Endothelial cell (in vitro differentiated cells): ENCODE results near the gene MC2R. TPM values are rescaled to one million over a fixed set of nuclear protein-coding genes. Genes with fewer than 3 reads are reported as not detected.

Experiments used
- DNase-seq: peaks from one replicate; pipeline ENCODE4 v3.0.0; 2021; ENCODE audit warnings: low spot score
- H3K27ac Mint-ChIP-seq: one replicate; pipeline ENCODE4 v1.8.0; 2021; ENCODE audit warnings: mixed read lengths, inconsistent platforms; ENCODE audit not compliant: unreplicated experiment
- H3K27me3 Mint-ChIP-seq: one replicate; pipeline ENCODE4 v1.8.0; 2021; ENCODE audit warnings: mild to moderate bottlenecking, moderate library complexity, mixed read lengths, inconsistent platforms; ENCODE audit not compliant: unreplicated experiment
- H3K36me3 Mint-ChIP-seq: one replicate; pipeline ENCODE4 v1.8.0; 2021; ENCODE audit warnings: mild to moderate bottlenecking, low read depth, mixed read lengths, inconsistent platforms; ENCODE audit not compliant: unreplicated experiment
- H3K4me1 Mint-ChIP-seq: one replicate; pipeline ENCODE4 v1.8.0; 2021; ENCODE audit warnings: mild to moderate bottlenecking, mixed read lengths, inconsistent platforms; ENCODE audit not compliant: unreplicated experiment
- H3K4me3 Mint-ChIP-seq: one replicate; pipeline ENCODE4 v1.8.0; 2021; ENCODE audit warnings: mild to moderate bottlenecking, mixed read lengths, inconsistent platforms; ENCODE audit not compliant: unreplicated experiment
- H3K9me3 Mint-ChIP-seq: one replicate; pipeline ENCODE4 v1.8.0; 2021; ENCODE audit warnings: mixed read lengths, inconsistent platforms; ENCODE audit not compliant: unreplicated experiment
- CTCF ChIP-seq: fragments of 200-600 bp; sonication (generic); IDR thresholded peaks from one replicate; pipeline ENCODE4 v1.5.0; 2021; ENCODE audit warnings: antibody characterized with exemption; ENCODE audit not compliant: unreplicated experiment
- total RNA-seq: library from RNA; stranded (reverse); fragmentation: NEBNext Ultra II Directional; extraction: Animal tissue kit (Norgen Biotek cat#: 25700); gene quantifications from one replicate; pipeline ENCODE4 v1.2.1, GENCODE V29; 2021; ENCODE audit not compliant: unreplicated experiment

Gene MC2R
- total RNA-seq, 1 donor from 2014 or later, result not detected

GRCh38 chr18:13934058-13934457 is 18.7 kb upstream of the MC2R start:
- no peak for TF ChIP-seq CTCF
- peaks cover 4% of the 10 kb centered on the region for H3K9me3 Mint-ChIP-seq
- peaks cover 5% of the 10 kb centered on the region for H3K27me3 Mint-ChIP-seq
- no peak overlapping the region for H3K4me3 Mint-ChIP-seq
- no peak overlapping the region for H3K27ac Mint-ChIP-seq
- no peaks in the 10 kb centered on the region for H3K36me3 Mint-ChIP-seq
- no peak for DNase-seq
- peaks cover 5% of the 10 kb centered on the region for H3K4me1 Mint-ChIP-seq

- H3K36me3 Mint-ChIP-seq, result no peaks in the 10 kb centered on the region
- no peak for TF ChIP-seq CTCF
- H3K9me3 Mint-ChIP-seq, result peaks cover 4% of the 10 kb centered on the region
- no peak for DNase-seq
- no peaks in the 10 kb centered on the region for H3K4me1 Mint-ChIP-seq
- no peak overlapping the region for H3K27ac Mint-ChIP-seq
- H3K27me3 Mint-ChIP-seq, result peaks cover 3% of the 10 kb centered on the region
- no peak overlapping the region for H3K4me3 Mint-ChIP-seq
Observed at GRCh38 chr18:13932285-13933025, 17.1 kb upstream of the MC2R start.

DNA sequence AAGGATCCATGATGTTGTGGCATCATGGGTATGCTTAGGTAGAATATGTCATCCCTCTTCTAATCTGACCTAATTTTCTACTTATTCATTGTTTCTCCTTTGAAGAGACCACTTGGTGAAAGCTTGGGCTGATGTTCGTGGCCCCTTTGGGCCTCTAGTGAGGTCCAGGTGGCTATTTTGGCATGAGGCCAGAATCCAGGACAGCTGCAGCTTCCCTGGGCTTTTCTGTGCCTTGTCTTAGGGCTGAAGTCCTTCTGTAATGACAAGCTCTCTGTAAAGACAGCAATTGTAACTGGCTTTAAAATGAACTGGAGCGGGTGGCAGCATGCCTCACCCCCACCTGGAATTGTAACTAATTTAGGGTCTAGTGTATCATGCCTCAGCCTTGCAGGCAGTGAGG is 15.6 kb upstream of the MC2R start:
- no peak for TF ChIP-seq CTCF
- H3K4me3 Mint-ChIP-seq, result no peak overlapping the region
- H3K9me3 Mint-ChIP-seq, result peaks cover 4% of the 10 kb centered on the region

GRCh38 chr18:13923221-13923620 is 7.9 kb upstream of the MC2R start:
- no peak for TF ChIP-seq CTCF
- Mint-ChIP-seq H3K36me3 (no peaks in the 10 kb centered on the region), H3K27ac (no peak overlapping the region), H3K9me3 (no peaks in the 10 kb centered on the region), H3K27me3 (peaks cover 1% of the 10 kb centered on the region), H3K4me3 (no peak overlapping the region), H3K4me1 (no peaks in the 10 kb centered on the region)
- DNase-seq, result no peak

More for the DNA sequence above, 15.6 kb upstream of the MC2R start:
- DNase-seq, result no peak
- H3K27ac Mint-ChIP-seq, result no peak overlapping the region
- peaks cover 3% of the 10 kb centered on the region for H3K27me3 Mint-ChIP-seq
- no peaks in the 10 kb centered on the region for H3K4me1 Mint-ChIP-seq
- H3K36me3 Mint-ChIP-seq, result no peaks in the 10 kb centered on the region

GRCh38 chr18:13918898-13919297 is 3.6 kb upstream of the MC2R start:
- peaks cover 1% of the 10 kb centered on the region for H3K27me3 Mint-ChIP-seq
- no peaks in the 10 kb centered on the region for H3K36me3 Mint-ChIP-seq
- H3K4me3 Mint-ChIP-seq, result no peak overlapping the region
- no peak for TF ChIP-seq CTCF
- H3K27ac Mint-ChIP-seq, result no peak overlapping the region
- no peak for DNase-seq
- no peaks in the 10 kb centered on the region for H3K4me1 Mint-ChIP-seq
- no peaks in the 10 kb centered on the region for H3K9me3 Mint-ChIP-seq
